Kidney (tissue), 14 donors: Measurements from ENCODE around the gene ANOS1. TPM values are rescaled to one million over a fixed set of nuclear protein-coding genes. Genes with fewer than 3 reads are reported as not detected.

Experiments
- DNase-seq, 5 donors: peaks; one replicate each; pipeline ENCODE4 v3.0.0-alpha.2; 2013 to 2020
- FAIRE-seq: peaks from 2 replicates; lab custom pipeline; 2012; peaks lifted over from hg19 to GRCh38; lab: Jason Lieb, UNC
- H3K27ac ChIP-seq, 2 donors: one replicate each; pipeline ENCODE4 v1.7.0; 2013; ENCODE audit warnings: low read depth in 2 of 2, low read length in 2 of 2, inconsistent platforms in 1 of 2
- H3K27me3 ChIP-seq: one replicate; pipeline ENCODE4 v1.7.1; 2013; ENCODE audit warnings: low read length, inconsistent platforms; ENCODE audit not compliant: control insufficient read depth, insufficient read depth
- H3K36me3 ChIP-seq, 3 donors: one replicate each; pipeline versions ENCODE4 v1.7.0 to v1.7.1; 2013; ENCODE audit warnings: low read length in 3 of 3, control low read depth in 1 of 3, inconsistent platforms in 1 of 3; ENCODE audit not compliant: insufficient read depth in 3 of 3, control insufficient read depth in 2 of 3
- H3K4me1 ChIP-seq, 3 donors: one replicate each; pipeline versions ENCODE4 v1.7.0 to v1.7.1; 2013; ENCODE audit warnings: low read length in 3 of 3, inconsistent platforms in 1 of 3, low read depth in 1 of 3; ENCODE audit not compliant: control insufficient read depth in 2 of 3, insufficient read depth in 2 of 3
- H3K4me3 ChIP-seq, 3 donors: one replicate each; pipeline versions ENCODE4 v1.7.0 to v1.8.1; 2013; ENCODE audit warnings: low read length in 3 of 3, control low read depth in 1 of 3, inconsistent platforms in 1 of 3
- H3K9ac ChIP-seq, 3 donors: one replicate each; pipeline versions ENCODE4 v1.7.0 to v1.7.1; 2013; ENCODE audit warnings: low read length in 3 of 3, control low read depth in 1 of 3, inconsistent platforms in 1 of 3
- H3K9me3 ChIP-seq, 3 donors: one replicate each; pipeline versions ENCODE4 v1.7.0 to v1.7.1; 2013; ENCODE audit warnings: low read length in 3 of 3, control low read depth in 1 of 3, inconsistent platforms in 1 of 3; ENCODE audit not compliant: control insufficient read depth in 2 of 3, insufficient read depth in 1 of 3
- CTCF ChIP-seq: IDR thresholded peaks from 3 replicates; pipeline ENCODE4 v1.5.1; 2012; ENCODE audit warnings: mild to moderate bottlenecking, moderate library complexity, borderline replicate concordance; ENCODE audit not compliant: insufficient read depth; ENCODE audit errors: extremely low read depth
- intact Hi-C: fragments of 100-400 bp; cut with DNase I; formaldehyde crosslinking; loops from one replicate; pipeline ENCODE4 v1.11.1; 2022
- polyA plus RNA-seq: library from polyadenylated mRNA; stranded (reverse); fragments of 350-450 nt; fragmentation: Illumina TruSeq; extraction: RNeasy Lipid Tissue Mini Kit (QIAGEN cat#74804); gene quantifications from one replicate; pipeline ENCODE4 v1.2.3, GENCODE V29; 2014; ENCODE audit warnings: low read depth, low replicate concordance; ENCODE audit not compliant: insufficient read depth
- total RNA-seq: library from RNA; stranded (reverse); fragmentation: NEBNext Ultra II Directional; extraction: Animal tissue kit (Norgen Biotek cat#: 25700); gene quantifications from one replicate; pipeline ENCODE4 v1.2.1, GENCODE V29; 2021
- donor health status: control.
- donor health status: control.
- donor health status: control.
- donor health status: control.
- donor health status: control.
- donor health status: DM: yes; HTN: yes; CAD: no.
- donor health status: Normal renal cell carcinoma (clear cell type).

ANOS1 gene
- total and polyA plus RNA-seq, 2 donors from 2014 or later = 0.69 to 2.3 TPM

- no peaks in the 10 kb centered on the region for H3K36me3 ChIP-seq
- peaks cover 3% of the 10 kb centered on the region for H3K27me3 ChIP-seq
- H3K4me3 ChIP-seq = no peak overlapping the region
- H3K9ac ChIP-seq = no peak overlapping the region
- intact Hi-C loops = no loop called here
- FAIRE-seq (no peak), DNase-seq (no peak)
- no peaks in the 10 kb centered on the region for H3K4me1 ChIP-seq
- no peak for TF ChIP-seq CTCF
- H3K9me3 ChIP-seq = no peaks in the 10 kb centered on the region
- H3K27ac ChIP-seq = no peak overlapping the region
These were observed 68.6 kb downstream of the ANOS1 start for GRCh38 chrX:8663325-8663724.

GRCh38 chrX:8657883-8658282 is 74.1 kb downstream of the ANOS1 start:
- Histone ChIP-seq H3K4me1 (no peaks in the 10 kb centered on the region), H3K4me3 (no peak overlapping the region), H3K9ac (no peak overlapping the region), H3K9me3 (no peaks in the 10 kb centered on the region), H3K36me3 (no peaks in the 10 kb centered on the region), H3K27me3 (peaks cover 3% of the 10 kb centered on the region), H3K27ac (no peak overlapping the region)
- FAIRE-seq (no peak), DNase-seq (no peak)
- intact Hi-C loops = no loop called here
- TF ChIP-seq CTCF = no peak

DNA sequence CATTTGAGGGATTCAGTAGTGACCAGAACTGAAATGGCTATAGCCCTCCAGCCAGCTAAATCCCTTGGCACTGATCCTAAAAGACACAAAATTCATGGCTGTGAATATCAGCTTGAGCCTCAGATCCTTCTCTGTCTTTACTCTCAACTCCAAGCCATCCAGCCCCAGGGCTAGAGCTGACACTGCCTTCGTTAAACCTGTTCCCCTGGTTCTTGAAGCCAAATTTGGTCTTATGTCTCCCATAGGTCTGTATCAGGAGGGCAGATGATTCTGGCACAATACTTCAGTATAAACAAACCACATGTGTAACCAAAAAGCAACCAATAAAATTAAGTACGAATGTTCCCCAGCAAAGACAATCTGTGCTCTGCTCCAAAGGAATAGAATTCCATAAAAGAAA is 78.0 kb downstream of the ANOS1 start:
- DNase-seq (no peak), FAIRE-seq (no peak)
- Histone ChIP-seq H3K27me3 (no peaks in the 10 kb centered on the region), H3K27ac (no peak overlapping the region), H3K4me3 (no peak overlapping the region), H3K4me1 (no peaks in the 10 kb centered on the region), H3K9ac (no peak overlapping the region), H3K36me3 (no peaks in the 10 kb centered on the region), H3K9me3 (no peaks in the 10 kb centered on the region)
- TF ChIP-seq CTCF = no peak
- intact Hi-C loops = no loop called here

DNA sequence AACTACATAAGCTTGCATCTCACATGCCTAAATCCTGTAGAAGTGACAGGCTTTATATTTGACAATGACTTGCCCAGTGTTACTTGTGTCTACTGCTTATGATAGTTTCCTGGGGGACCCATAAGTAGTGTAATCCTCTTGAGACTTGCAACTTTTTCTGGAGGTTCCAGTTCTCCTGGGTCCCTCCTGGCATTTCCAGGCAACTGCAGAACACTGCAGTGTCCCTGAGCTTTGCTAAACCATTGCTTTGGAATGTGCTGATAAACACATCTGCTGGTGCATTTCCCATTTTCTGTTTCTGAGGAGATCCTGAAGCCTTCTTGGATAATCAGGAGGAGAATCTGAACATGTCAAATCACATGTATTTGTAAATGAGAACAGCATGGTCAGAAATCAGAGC is 82.0 kb downstream of the ANOS1 start:
- FAIRE-seq = no peak
- no peaks in the 10 kb centered on the region for H3K36me3 ChIP-seq

More for the DNA sequence above, 82.0 kb downstream of the ANOS1 start:
- no peaks in the 10 kb centered on the region for H3K4me1 ChIP-seq
- no peak overlapping the region for H3K4me3 ChIP-seq
- H3K9ac ChIP-seq = no peak overlapping the region
- H3K27ac ChIP-seq = no peak overlapping the region
- H3K27me3 ChIP-seq = no peaks in the 10 kb centered on the region
- no peak for DNase-seq
- no peaks in the 10 kb centered on the region for H3K9me3 ChIP-seq
- intact Hi-C loops = no loop called here
- TF ChIP-seq CTCF = no peak
